Endothelial cell of umbilical vein (primary cell): Measurements from ENCODE around the gene RAMP1. TPM values are rescaled to one million over a fixed set of nuclear protein-coding genes. Genes with fewer than 3 reads are reported as not detected.

Experiments
- BruUV-seq: library from RNA; stranded (reverse); fragments of 400-500 nt; replicated peaks from 2 replicates; lab custom pipeline; 2021; lab: Mats Ljungman, UMichigan
- CTCF ChIA-PET: fragments of 300-600, 350-600 bp; sonication (Branson Sonifier 250); formaldehyde crosslinking; loops from one replicate; lab custom pipeline; 2021; ENCODE audit warnings: antibody characterized with exemption, inconsistent platforms; lab: Charles Lee
- POLR2A ChIA-PET: fragments of 300-600, 350-600 bp; sonication (Branson Sonifier 250); formaldehyde crosslinking; loops from one replicate; lab custom pipeline; 2021; ENCODE audit warnings: antibody characterized with exemption, inconsistent platforms; lab: Charles Lee
- DNase-seq: peaks from one replicate; pipeline ENCODE4 v3.0.0-alpha.2; 2011; ENCODE audit warnings: low read depth, low spot score
- FAIRE-seq: peaks from 2 replicates; lab custom pipeline; 2011; peaks lifted over from hg19 to GRCh38; lab: Jason Lieb, UNC
- H2AFZ ChIP-seq: 2 replicates; pipeline ENCODE4 v1.6.0; 2012; ENCODE audit warnings: low read depth, low read length, control low read depth, inconsistent platforms
- H3K27ac ChIP-seq: 2 replicates; pipeline ENCODE4 v1.5.1; 2011; ENCODE audit warnings: low read depth, mild to moderate bottlenecking, control low read depth, low read length, moderate library complexity; ENCODE audit not compliant: insufficient read depth
- H3K27me3 ChIP-seq, 2 experiments: 2 replicates each; pipeline versions ENCODE4 v1.6.0 to v1.6.1; 2011; ENCODE audit warnings: low read length in 2 of 2, mixed read lengths in 1 of 2; ENCODE audit not compliant: control insufficient read depth in 2 of 2, insufficient read depth in 2 of 2
- H3K36me3 ChIP-seq, 2 experiments: 2 replicates in 1 of 2; 3 replicates in 1 of 2; pipeline ENCODE4 v1.5.1; 2011; ENCODE audit warnings: low read length in 2 of 2, mild to moderate bottlenecking in 1 of 2, moderate library complexity in 1 of 2; ENCODE audit not compliant: control insufficient read depth in 2 of 2, insufficient read depth in 2 of 2; ENCODE audit errors: extremely low read depth in 1 of 2
- H3K4me1 ChIP-seq: 3 replicates; pipeline ENCODE4 v1.5.1; 2011; ENCODE audit warnings: mild to moderate bottlenecking, low read length; ENCODE audit not compliant: control insufficient read depth, insufficient read depth; ENCODE audit errors: extremely low read depth
- H3K4me2 ChIP-seq: 2 replicates; pipeline ENCODE4 v1.6.1; 2011; ENCODE audit warnings: low read length, control low read depth, mixed read lengths; ENCODE audit not compliant: insufficient read depth
- H3K4me3 ChIP-seq, 3 experiments: fragments of 200-600 bp in 1 of 3; sonication (generic), shearing (Covaris generic) in 1 of 3; replicated peaks in 1 of 3; 2 replicates each; pipeline ENCODE4 v1.5.1; 2011 to 2016; ENCODE audit warnings: control low read depth in 3 of 3, low read length in 3 of 3, mild to moderate bottlenecking in 2 of 3, inconsistent platforms in 1 of 3, low read depth in 1 of 3, moderate library complexity in 1 of 3; ENCODE audit not compliant: insufficient read depth in 1 of 3
- H3K79me2 ChIP-seq: 2 replicates; pipeline ENCODE4 v1.6.0; 2012; ENCODE audit warnings: low read length, inconsistent platforms; ENCODE audit not compliant: control insufficient read depth, insufficient read depth
- H3K9ac ChIP-seq: replicated peaks from 2 replicates; pipeline ENCODE3; 2011; ENCODE audit warnings: low read length, control low read depth; ENCODE audit not compliant: insufficient read depth; ENCODE audit errors: extremely low read depth
- H3K9me1 ChIP-seq: replicated peaks from 3 replicates; pipeline ENCODE4 v1.6.0; 2011; ENCODE audit warnings: mild to moderate bottlenecking, low read length; ENCODE audit not compliant: control insufficient read depth, insufficient read depth; ENCODE audit errors: extremely low read depth
- H3K9me3 ChIP-seq: replicated peaks from 2 replicates; pipeline ENCODE4 v1.5.1; 2012; ENCODE audit warnings: low read length, inconsistent platforms; ENCODE audit not compliant: control insufficient read depth, insufficient read depth
- H4K20me1 ChIP-seq: replicated peaks from 2 replicates; pipeline ENCODE3; 2011; ENCODE audit warnings: mild to moderate bottlenecking, low read length; ENCODE audit not compliant: control insufficient read depth, insufficient read depth; ENCODE audit errors: extremely low read depth
- EZH2 ChIP-seq: IDR thresholded peaks from 2 replicates; pipeline ENCODE4 v1.6.1; 2012; ENCODE audit warnings: borderline replicate concordance, low read depth, mild to moderate bottlenecking, moderate library complexity, low read length, inconsistent platforms; ENCODE audit not compliant: severe bottlenecking
- FOS ChIP-seq: IDR thresholded peaks from 2 replicates; pipeline ENCODE4 v1.6.1; 2011; ENCODE audit warnings: mild to moderate bottlenecking, low read length, moderate library complexity, borderline replicate concordance; ENCODE audit not compliant: insufficient read depth
- GATA2 ChIP-seq: IDR thresholded peaks from 2 replicates; pipeline ENCODE4 v1.7.0; 2011; ENCODE audit warnings: low read depth, mild to moderate bottlenecking, moderate library complexity, mixed read lengths, low read length; ENCODE audit not compliant: insufficient read length, insufficient read depth
- JUN ChIP-seq: IDR thresholded peaks from 2 replicates; pipeline ENCODE4 v1.6.1; 2011; ENCODE audit warnings: borderline replicate concordance, low read depth; ENCODE audit not compliant: insufficient read length, insufficient read depth
- MYC ChIP-seq: IDR thresholded peaks from one replicate; pipeline ENCODE4 v1.6.1; 2011; ENCODE audit warnings: mild to moderate bottlenecking, low read depth, low read length
- POLR2A ChIP-seq: IDR thresholded peaks from 2 replicates; pipeline ENCODE4 v1.6.1; 2012; ENCODE audit warnings: low read depth, mild to moderate bottlenecking, control low read depth, low read length
- POLR2AphosphoS5 ChIP-seq: IDR thresholded peaks from 2 replicates; pipeline ENCODE4 v1.6.1; 2012; ENCODE audit warnings: low read depth, mild to moderate bottlenecking, control low read depth, low read length, moderate library complexity; ENCODE audit not compliant: insufficient read depth
- dilution Hi-C: fragments of 300-500 bp; cut with MboI; formaldehyde crosslinking; loops from one replicate; pipeline ENCODE4 v1.15.0; 2019; ENCODE audit warnings: low sequenced_read_pairs; ENCODE audit not compliant: extremely low pct_ligation_motif_present
- intact Hi-C: fragments of 100-400 bp; cut with micrococcal nuclease; formaldehyde crosslinking; loops from one replicate; pipeline ENCODE4 v1.10.0; 2022
- polyA plus RNA-seq, 4 experiments: library from polyadenylated mRNA; depleted of rRNA in 3 of 4; stranded (reverse) in 3 of 4; unstranded in 1 of 4; fragments of >200 nt; gene quantifications; 2 replicates each; pipeline versions ENCODE4 v1.2.1 to v1.2.3, GENCODE V29; 2011 to 2012; ENCODE audit warnings: missing spikeins in 1 of 4
- total RNA-seq: library from RNA; stranded (reverse); gene quantifications from 2 replicates; pipeline ENCODE4 v1.2.3, GENCODE V29; 2021
- TF ChIP-seq, protein P1 (sequence below): IDR thresholded peaks from 2 replicates; pipeline ENCODE4 v1.6.1; 2011; ENCODE audit not compliant: insufficient read depth, insufficient read length
- TF ChIP-seq, protein P2 (sequence below), 2 donors: IDR thresholded peaks; 1 replicate in 1 of 2; 2 replicates in 1 of 2; pipeline ENCODE4 v1.5.1; 2011; ENCODE audit warnings: low read length in 2 of 2, mild to moderate bottlenecking in 2 of 2, moderate library complexity in 2 of 2, control low read depth in 1 of 2, inconsistent platforms in 1 of 2, low read depth in 1 of 2; ENCODE audit not compliant: insufficient read depth in 1 of 2; ENCODE audit errors: extremely low read depth in 1 of 2

The RAMP1 gene
- total and polyA plus RNA-seq, 2 donors (not counting 3 experiments of a cell fraction or from before 2014, with no cell fraction given), result 0.18 TPM; not detected in 1

DNA sequence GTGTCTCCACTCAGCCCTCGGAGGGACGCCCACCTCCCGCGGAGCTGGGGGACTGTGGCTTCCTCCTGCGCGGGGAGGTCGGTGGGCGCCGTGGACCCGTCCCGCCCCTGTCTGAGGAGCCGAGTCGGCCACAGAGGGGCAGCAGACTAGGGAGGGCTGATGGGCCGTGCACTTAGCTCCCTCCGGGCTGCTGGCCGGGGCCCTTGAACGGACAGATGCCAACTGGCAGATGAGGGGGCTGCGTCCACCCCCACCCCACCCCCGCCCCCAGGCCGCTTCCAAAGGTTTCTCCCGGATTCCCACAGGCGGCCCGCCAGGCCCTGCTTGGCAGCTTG, 96.9 kb downstream of the RAMP1 start:
- FAIRE-seq, result no peak
- POLR2A ChIA-PET, result no interaction called here

More for the DNA sequence above, 96.9 kb downstream of the RAMP1 start:
- H3K4me2 ChIP-seq, result no peak overlapping the region
- no peaks in the 10 kb centered on the region for H3K4me1 ChIP-seq
- intact Hi-C loops (no loop called here), dilution Hi-C loops (no loop called here)
- H3K27ac ChIP-seq, result no peak overlapping the region
- H3K9ac ChIP-seq, result no peak overlapping the region
- no peaks in the 10 kb centered on the region for H4K20me1 ChIP-seq
- H3K27me3 ChIP-seq, result peaks cover 23 to 30% of the 10 kb centered on the region in 2 experiments
- H2AFZ ChIP-seq, result no peak overlapping the region
- no peak for DNase-seq
- TF ChIP-seq, protein P1, sequence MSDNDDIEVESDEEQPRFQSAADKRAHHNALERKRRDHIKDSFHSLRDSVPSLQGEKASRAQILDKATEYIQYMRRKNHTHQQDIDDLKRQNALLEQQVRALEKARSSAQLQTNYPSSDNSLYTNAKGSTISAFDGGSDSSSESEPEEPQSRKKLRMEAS, result no peak
- TF ChIP-seq GATA2 (no peak), MYC (no peak), POLR2A (no peak), FOS (no peak), POLR2AphosphoS5 (no peak), JUN (no peak), EZH2 (no peak)
- TF ChIP-seq, protein P2, sequence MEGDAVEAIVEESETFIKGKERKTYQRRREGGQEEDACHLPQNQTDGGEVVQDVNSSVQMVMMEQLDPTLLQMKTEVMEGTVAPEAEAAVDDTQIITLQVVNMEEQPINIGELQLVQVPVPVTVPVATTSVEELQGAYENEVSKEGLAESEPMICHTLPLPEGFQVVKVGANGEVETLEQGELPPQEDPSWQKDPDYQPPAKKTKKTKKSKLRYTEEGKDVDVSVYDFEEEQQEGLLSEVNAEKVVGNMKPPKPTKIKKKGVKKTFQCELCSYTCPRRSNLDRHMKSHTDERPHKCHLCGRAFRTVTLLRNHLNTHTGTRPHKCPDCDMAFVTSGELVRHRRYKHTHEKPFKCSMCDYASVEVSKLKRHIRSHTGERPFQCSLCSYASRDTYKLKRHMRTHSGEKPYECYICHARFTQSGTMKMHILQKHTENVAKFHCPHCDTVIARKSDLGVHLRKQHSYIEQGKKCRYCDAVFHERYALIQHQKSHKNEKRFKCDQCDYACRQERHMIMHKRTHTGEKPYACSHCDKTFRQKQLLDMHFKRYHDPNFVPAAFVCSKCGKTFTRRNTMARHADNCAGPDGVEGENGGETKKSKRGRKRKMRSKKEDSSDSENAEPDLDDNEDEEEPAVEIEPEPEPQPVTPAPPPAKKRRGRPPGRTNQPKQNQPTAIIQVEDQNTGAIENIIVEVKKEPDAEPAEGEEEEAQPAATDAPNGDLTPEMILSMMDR (IDR thresholded peaks at IDR 0.05; ENCODE audit: extremely low read depth in 1 of 2, insufficient read depth in 1 of 2, low read depth in 1 of 2, low read length in 2 of 2), result no peak
- no peaks in the 10 kb centered on the region for H3K79me2 ChIP-seq
- no TSS peak for BruUV-seq
- no peaks in the 10 kb centered on the region for H3K9me1 ChIP-seq
- CTCF ChIA-PET, result no interaction called here
- H3K9me3 ChIP-seq, result no peaks in the 10 kb centered on the region
- no peak overlapping the region for H3K4me3 ChIP-seq
- H3K36me3 ChIP-seq, result no peaks in the 10 kb centered on the region
